A673 (cell line): Measurements from ENCODE around the gene TRIM50. TPM values are rescaled to one million over a fixed set of nuclear protein-coding genes. Genes with fewer than 3 reads are reported as not detected.

Experiments used
- BruUV-seq: library from RNA; stranded (reverse); fragments of 400-500 nt; replicated peaks from 2 replicates; lab custom pipeline; 2021; lab: Mats Ljungman, UMichigan
- CTCF ChIA-PET: fragments of 300-600 bp; sonication (Branson Sonifier 250); formaldehyde crosslinking; loops from one replicate; lab custom pipeline; 2022; ENCODE audit warnings: antibody characterized with exemption; lab: Charles Lee
- POLR2A ChIA-PET: fragments of 300-600 bp; sonication (Branson Sonifier 250); formaldehyde crosslinking; loops from one replicate; lab custom pipeline; 2022; ENCODE audit warnings: antibody characterized with exemption; ENCODE audit not compliant: low non-redundant PET; lab: Charles Lee
- DNase-seq: peaks from one replicate; pipeline ENCODE4 v3.0.0-alpha.2; 2015; ENCODE audit warnings: low spot score
- H3K27ac ChIP-seq: fragments of 200-600 bp; sonication (generic); 2 replicates; pipeline ENCODE4 v1.5.1; 2016; ENCODE audit warnings: mixed run types, low read depth, mild to moderate bottlenecking, mixed read lengths, antibody characterized with exemption, low read length; ENCODE audit not compliant: poor library complexity, severe bottlenecking
- H3K27me3 ChIP-seq: fragments of 200-600 bp; sonication (generic); replicated peaks from 2 replicates; pipeline ENCODE4 v1.6.1; 2017; ENCODE audit warnings: mixed run types, low read depth, mild to moderate bottlenecking, mixed read lengths, antibody characterized with exemption, low read length; ENCODE audit not compliant: insufficient read depth, poor library complexity
- H3K36me3 ChIP-seq: fragments of 200-600 bp; sonication (generic); 2 replicates; pipeline ENCODE4 v1.6.1; 2016; ENCODE audit warnings: mixed run types, mild to moderate bottlenecking, mixed read lengths, antibody characterized with exemption, low read length; ENCODE audit not compliant: insufficient read depth, poor library complexity, severe bottlenecking
- H3K4me1 ChIP-seq: fragments of 200-600 bp; sonication (generic); 2 replicates; pipeline ENCODE4 v1.6.1; 2017; ENCODE audit warnings: mixed run types, mild to moderate bottlenecking, mixed read lengths, antibody characterized with exemption, low read length; ENCODE audit not compliant: insufficient read depth, poor library complexity, severe bottlenecking
- H3K4me3 ChIP-seq: fragments of 200-600 bp; sonication (generic); 2 replicates; pipeline ENCODE4 v1.5.1; 2016; ENCODE audit warnings: low read depth, mixed run types, mild to moderate bottlenecking, mixed read lengths, low read length; ENCODE audit not compliant: poor library complexity, severe bottlenecking
- H3K9me3 ChIP-seq: fragments of 200-600 bp; sonication (generic); 2 replicates; pipeline ENCODE4 v1.6.1; 2016; ENCODE audit warnings: mixed run types, low read depth, mild to moderate bottlenecking, mixed read lengths, antibody characterized with exemption, low read length; ENCODE audit not compliant: poor library complexity, severe bottlenecking
- EZH2 ChIP-seq: fragments of 200-600 bp; sonication (generic); IDR thresholded peaks from 2 replicates; pipeline ENCODE4 v1.6.1; 2017; ENCODE audit warnings: borderline replicate concordance, low read depth, mild to moderate bottlenecking, mixed read lengths, antibody characterized with exemption, low read length; ENCODE audit not compliant: poor library complexity, severe bottlenecking
- intact Hi-C: fragments of 100-400 bp; cut with micrococcal nuclease; formaldehyde crosslinking; loops from one replicate; pipeline ENCODE4 v1.10.0; 2022; ENCODE audit not compliant: unreplicated experiment
- total RNA-seq: library from RNA; stranded (reverse); gene quantifications from 2 replicates; pipeline ENCODE4 v1.2.3, GENCODE V29; 2021
- TF ChIP-seq, protein P1 (sequence below): fragments of 300-800, 200-600 bp; sonication (generic); conservative IDR thresholded peaks from 2 replicates; pipeline ENCODE4 v1.5.1; 2017; ENCODE audit warnings: low read depth, mild to moderate bottlenecking, antibody characterized with exemption, low read length, moderate library complexity, mixed read lengths

TRIM50 gene
- total RNA-seq, 1 experiment from 2014 or later: not detected

DNA sequence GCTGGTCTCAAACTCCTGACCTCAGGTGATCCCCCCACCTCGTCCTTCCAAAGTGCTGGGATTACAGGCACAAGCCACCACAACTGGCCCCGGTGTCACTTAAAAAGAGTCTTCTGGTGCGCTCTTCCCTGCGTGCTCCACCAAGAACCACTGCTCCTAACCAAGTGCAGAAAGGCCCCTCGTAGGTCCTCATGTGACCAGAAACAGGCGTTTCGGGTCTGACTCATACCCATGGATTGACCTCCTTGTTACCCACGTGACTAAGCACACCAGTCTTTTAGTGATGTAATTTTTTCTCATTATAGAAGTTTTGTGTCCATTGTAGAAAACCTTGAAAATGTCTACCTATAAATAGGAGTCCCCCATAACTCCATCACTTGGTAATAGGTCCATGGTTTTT lies 14.0 kb upstream of the TRIM50 start:
- CTCF ChIA-PET: interaction anchor here (0.6 kb wide), 1 partner anchor 59 kb away, joined by 3 read pairs; no protein-coding TSS in a partner anchor
- intact Hi-C loops: loop anchor here (5.0 kb wide), 1 partner anchor 110 kb away; no protein-coding TSS in a partner anchor
- POLR2A ChIA-PET: no interaction called here
- no peak overlapping the region for H3K27ac ChIP-seq
- peak; percentile 16 for DNase-seq
- H3K9me3 ChIP-seq: no peaks in the 10 kb centered on the region
- TF ChIP-seq, protein P1, sequence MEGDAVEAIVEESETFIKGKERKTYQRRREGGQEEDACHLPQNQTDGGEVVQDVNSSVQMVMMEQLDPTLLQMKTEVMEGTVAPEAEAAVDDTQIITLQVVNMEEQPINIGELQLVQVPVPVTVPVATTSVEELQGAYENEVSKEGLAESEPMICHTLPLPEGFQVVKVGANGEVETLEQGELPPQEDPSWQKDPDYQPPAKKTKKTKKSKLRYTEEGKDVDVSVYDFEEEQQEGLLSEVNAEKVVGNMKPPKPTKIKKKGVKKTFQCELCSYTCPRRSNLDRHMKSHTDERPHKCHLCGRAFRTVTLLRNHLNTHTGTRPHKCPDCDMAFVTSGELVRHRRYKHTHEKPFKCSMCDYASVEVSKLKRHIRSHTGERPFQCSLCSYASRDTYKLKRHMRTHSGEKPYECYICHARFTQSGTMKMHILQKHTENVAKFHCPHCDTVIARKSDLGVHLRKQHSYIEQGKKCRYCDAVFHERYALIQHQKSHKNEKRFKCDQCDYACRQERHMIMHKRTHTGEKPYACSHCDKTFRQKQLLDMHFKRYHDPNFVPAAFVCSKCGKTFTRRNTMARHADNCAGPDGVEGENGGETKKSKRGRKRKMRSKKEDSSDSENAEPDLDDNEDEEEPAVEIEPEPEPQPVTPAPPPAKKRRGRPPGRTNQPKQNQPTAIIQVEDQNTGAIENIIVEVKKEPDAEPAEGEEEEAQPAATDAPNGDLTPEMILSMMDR: no peak
- TF ChIP-seq EZH2: no peak
- H3K4me1 ChIP-seq: no peaks in the 10 kb centered on the region
- BruUV-seq: no TSS peak
- no peaks in the 10 kb centered on the region for H3K36me3 ChIP-seq
- no peak overlapping the region for H3K4me3 ChIP-seq
- H3K27me3 ChIP-seq: no peaks in the 10 kb centered on the region

DNA sequence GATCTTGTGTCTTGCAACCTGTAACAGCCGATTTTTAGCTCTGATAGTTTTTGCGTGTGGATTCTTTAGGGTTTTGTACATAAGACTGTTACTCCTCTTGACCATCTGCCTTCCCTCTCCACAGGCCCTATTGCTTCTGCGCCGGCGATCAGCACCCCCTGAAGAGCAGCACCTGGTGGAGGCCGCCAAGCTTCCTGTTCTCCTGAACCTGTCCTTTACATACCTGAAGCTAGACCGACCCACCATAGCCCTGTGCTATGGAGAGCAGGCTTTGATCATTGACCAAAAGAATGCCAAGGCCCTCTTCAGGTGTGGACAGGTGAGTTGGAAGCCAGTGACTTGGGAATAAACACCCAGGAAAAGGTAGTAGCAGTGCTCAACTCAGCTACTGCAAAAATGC lies 12.6 kb upstream of the TRIM50 start:
- CTCF ChIA-PET: no interaction called here
- H3K9me3 ChIP-seq: no peaks in the 10 kb centered on the region
- no TSS peak for BruUV-seq
- TF ChIP-seq, protein P1: no peak
- no peak for TF ChIP-seq EZH2
- no peak overlapping the region for H3K4me3 ChIP-seq
- no peaks in the 10 kb centered on the region for H3K4me1 ChIP-seq
- DNase-seq: no peak
- no peak overlapping the region for H3K27ac ChIP-seq
- POLR2A ChIA-PET: no interaction called here
- H3K36me3 ChIP-seq: no peaks in the 10 kb centered on the region
- no peaks in the 10 kb centered on the region for H3K27me3 ChIP-seq
- intact Hi-C loops: loop anchor here (5.0 kb wide), 1 partner anchor 112 kb away; no protein-coding TSS in a partner anchor

- DNase-seq: no peak
- H3K9me3 ChIP-seq: no peaks in the 10 kb centered on the region
- no peaks in the 10 kb centered on the region for H3K36me3 ChIP-seq
- no TSS peak for BruUV-seq
- no peaks in the 10 kb centered on the region for H3K27me3 ChIP-seq
- H3K4me1 ChIP-seq: no peaks in the 10 kb centered on the region
- H3K27ac ChIP-seq: no peak overlapping the region
- CTCF ChIA-PET: no interaction called here
- H3K4me3 ChIP-seq: no peak overlapping the region
- intact Hi-C loops: no loop called here
- POLR2A ChIA-PET: no interaction called here
- TF ChIP-seq, protein P1: no peak
- no peak for TF ChIP-seq EZH2
These were observed 10.4 kb upstream of the TRIM50 start for GRCh38 chr7:73338321-73338720.
